Measurements from ENCODE around the gene SLC35A3. TPM values are rescaled to one million over a fixed set of nuclear protein-coding genes. Genes with fewer than 3 reads are reported as not detected.

SLC35A3 gene
- total and polyA plus RNA-seq, 2 donors = 13.7 to 68.7 TPM

Small RNAs within 50 kb of the gene (small RNA-seq; reads per million reads assigned to genes)
- gene RNU6-1318P (not detected), gene RNU6-750P (not detected)

Other genes starting within 250 kb of the SLC35A3 start
- gene FRRS1, start 203.4 kb upstream of the SLC35A3 start, total RNA-seq = 23.2 TPM
- gene FRRS1, start 203.4 kb upstream of the SLC35A3 start, polyA plus RNA-seq = 3.4 TPM
- 48.1 TPM for gene AGL, start 119.6 kb upstream of the SLC35A3 start, total RNA-seq
- 16.1 TPM for gene AGL, start 119.6 kb upstream of the SLC35A3 start, polyA plus RNA-seq
- 8.6 TPM for gene SASS6, start 162.9 kb downstream of the SLC35A3 start, total RNA-seq
- 2.4 TPM for gene SASS6, start 162.9 kb downstream of the SLC35A3 start, polyA plus RNA-seq
- 59.4 TPM for gene TRMT13, start 163.2 kb downstream of the SLC35A3 start, total RNA-seq
- gene TRMT13, start 163.2 kb downstream of the SLC35A3 start, polyA plus RNA-seq = 9.8 TPM
- 13.8 TPM for gene LRRC39, start 208.3 kb downstream of the SLC35A3 start, total RNA-seq
- 0.51 TPM for gene LRRC39, start 208.3 kb downstream of the SLC35A3 start, polyA plus RNA-seq